ENCODE results near the gene FBXO33. TPM values are rescaled to one million over a fixed set of nuclear protein-coding genes. Genes with fewer than 3 reads are reported as not detected.

The FBXO33 gene
- total RNA-seq, 6 experiments from 2014 or later, result 15.3 to 18.1 (median 17.2) TPM

DNA sequence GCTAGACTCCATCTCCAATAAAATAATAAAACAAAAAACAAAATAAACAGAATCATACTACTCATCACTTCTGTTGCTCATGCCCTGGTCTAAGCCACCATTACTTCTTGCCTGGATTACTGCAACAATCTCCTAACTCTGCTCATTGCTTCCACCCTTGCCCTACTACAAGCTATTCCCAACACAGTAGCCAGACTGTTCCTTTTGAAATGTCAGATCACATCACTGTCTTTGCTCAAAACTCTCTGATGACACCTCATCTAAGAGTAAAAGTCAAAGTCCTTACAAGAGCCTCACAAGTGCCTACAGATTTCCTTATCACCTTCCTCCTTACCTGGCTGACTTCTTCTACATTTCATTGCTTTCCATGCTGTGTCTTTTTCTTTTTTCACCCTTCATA, 10.0 kb downstream of the FBXO33 start:
- Mint-ChIP-seq H3K36me3 (ENCODE audit: low read depth) (peaks cover under 1% of the 10 kb centered on the region), H3K4me3 (no peak overlapping the region), H3K27me3 (ENCODE audit: insufficient read depth) (no peaks in the 10 kb centered on the region), H3K9me3 (0 out of 2 replicates have a peak, but pooled peaks cover under 1% of the 10 kb centered on the region), H3K4me1 (ENCODE audit: low read depth) (peaks cover 71% of the 10 kb centered on the region), H3K27ac (no peak overlapping the region)
- DNase-seq, result no peak
- TF ChIP-seq, protein P1, sequence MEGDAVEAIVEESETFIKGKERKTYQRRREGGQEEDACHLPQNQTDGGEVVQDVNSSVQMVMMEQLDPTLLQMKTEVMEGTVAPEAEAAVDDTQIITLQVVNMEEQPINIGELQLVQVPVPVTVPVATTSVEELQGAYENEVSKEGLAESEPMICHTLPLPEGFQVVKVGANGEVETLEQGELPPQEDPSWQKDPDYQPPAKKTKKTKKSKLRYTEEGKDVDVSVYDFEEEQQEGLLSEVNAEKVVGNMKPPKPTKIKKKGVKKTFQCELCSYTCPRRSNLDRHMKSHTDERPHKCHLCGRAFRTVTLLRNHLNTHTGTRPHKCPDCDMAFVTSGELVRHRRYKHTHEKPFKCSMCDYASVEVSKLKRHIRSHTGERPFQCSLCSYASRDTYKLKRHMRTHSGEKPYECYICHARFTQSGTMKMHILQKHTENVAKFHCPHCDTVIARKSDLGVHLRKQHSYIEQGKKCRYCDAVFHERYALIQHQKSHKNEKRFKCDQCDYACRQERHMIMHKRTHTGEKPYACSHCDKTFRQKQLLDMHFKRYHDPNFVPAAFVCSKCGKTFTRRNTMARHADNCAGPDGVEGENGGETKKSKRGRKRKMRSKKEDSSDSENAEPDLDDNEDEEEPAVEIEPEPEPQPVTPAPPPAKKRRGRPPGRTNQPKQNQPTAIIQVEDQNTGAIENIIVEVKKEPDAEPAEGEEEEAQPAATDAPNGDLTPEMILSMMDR (IDR thresholded peaks at IDR 0.05), result no peak

DNA sequence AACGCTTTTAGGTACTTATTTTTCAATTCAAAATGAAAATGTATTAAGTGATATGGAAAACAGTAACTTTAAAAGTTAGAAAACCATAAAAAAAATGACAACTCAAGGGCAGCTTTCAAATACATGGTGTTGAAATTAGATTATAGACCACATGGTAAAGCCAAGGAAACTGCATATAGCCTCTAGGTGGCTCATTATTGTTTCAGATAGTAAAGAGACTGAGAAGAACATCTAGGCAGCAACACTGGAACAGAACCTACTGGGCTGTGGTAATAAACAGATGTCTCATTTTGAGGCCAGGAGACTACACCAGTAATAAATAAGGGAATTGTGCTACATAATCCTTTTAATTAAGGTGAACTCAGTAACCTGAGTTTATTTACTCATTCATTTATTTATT, 13.0 kb downstream of the FBXO33 start:
- DNase-seq, result no peak
- Mint-ChIP-seq H3K4me3 (no peak overlapping the region), H3K36me3 (ENCODE audit: low read depth) (peaks cover 14% of the 10 kb centered on the region), H3K9me3 (peaks cover 14% of the 10 kb centered on the region), H3K27me3 (ENCODE audit: insufficient read depth) (no peaks in the 10 kb centered on the region), H3K27ac (no peak overlapping the region), H3K4me1 (ENCODE audit: low read depth) (peaks cover 49% of the 10 kb centered on the region)
- TF ChIP-seq, protein P1 (IDR thresholded peaks at IDR 0.05), result peak; percentile 51

DNA sequence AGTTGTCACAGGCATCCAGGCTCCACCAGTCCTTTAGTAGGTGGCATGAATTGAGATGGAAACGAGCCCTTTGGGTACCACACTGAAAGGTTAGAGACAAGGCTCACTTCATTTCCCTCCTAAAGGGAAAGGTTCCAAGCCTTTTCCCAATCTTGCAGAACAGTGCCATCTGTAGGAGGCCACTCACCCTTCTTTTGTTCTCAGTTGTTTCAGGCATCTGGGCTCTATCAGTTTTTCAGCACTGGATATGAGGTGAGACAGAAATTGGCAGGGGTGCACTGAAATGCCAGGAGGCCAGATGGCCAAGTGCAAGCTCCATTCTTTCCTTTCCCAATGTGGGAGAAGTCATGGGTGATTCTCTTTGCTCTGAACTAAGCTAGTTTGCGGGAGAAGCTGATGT, 15.2 kb downstream of the FBXO33 start:
- H3K36me3 Mint-ChIP-seq (ENCODE audit: low read depth), result peaks cover 23% of the 10 kb centered on the region
- H3K27ac Mint-ChIP-seq, result no peak overlapping the region
- H3K27me3 Mint-ChIP-seq (ENCODE audit: insufficient read depth), result no peaks in the 10 kb centered on the region
- TF ChIP-seq, protein P1 (IDR thresholded peaks at IDR 0.05), result peak; percentile 73
- peak; percentile 13 for DNase-seq
- peaks cover 45% of the 10 kb centered on the region for H3K4me1 Mint-ChIP-seq (ENCODE audit: low read depth)
- H3K4me3 Mint-ChIP-seq, result no peak overlapping the region
- peaks cover 14% of the 10 kb centered on the region for H3K9me3 Mint-ChIP-seq

DNA sequence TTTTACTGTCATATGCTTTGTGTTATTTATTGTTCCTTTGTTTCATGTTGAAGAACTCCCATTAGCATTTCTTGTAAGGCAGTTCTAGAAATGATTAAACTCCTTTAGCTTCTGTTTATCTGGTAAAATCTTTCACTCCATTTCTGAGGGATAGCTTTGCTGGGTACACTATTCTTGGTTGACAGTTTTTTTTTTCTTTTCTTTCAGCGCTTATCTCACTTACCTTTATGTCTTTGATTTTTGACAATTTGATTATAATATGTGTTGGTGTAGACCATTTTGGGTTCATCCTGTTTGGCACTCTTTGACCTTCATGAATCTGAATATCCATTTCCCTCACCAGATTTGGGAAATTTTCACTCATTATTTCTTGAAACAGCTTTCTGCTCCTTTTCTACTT, 16.2 kb downstream of the FBXO33 start:
- DNase-seq, result no peak
- H3K27ac Mint-ChIP-seq, result no peak overlapping the region
- TF ChIP-seq, protein P1 (IDR thresholded peaks at IDR 0.05), result no peak
- peaks cover 39% of the 10 kb centered on the region for H3K4me1 Mint-ChIP-seq (ENCODE audit: low read depth)
- H3K36me3 Mint-ChIP-seq (ENCODE audit: low read depth), result peaks cover 27% of the 10 kb centered on the region
- H3K9me3 Mint-ChIP-seq, result peaks cover 14% of the 10 kb centered on the region
- H3K4me3 Mint-ChIP-seq, result no peak overlapping the region
- H3K27me3 Mint-ChIP-seq (ENCODE audit: insufficient read depth), result no peaks in the 10 kb centered on the region

DNA sequence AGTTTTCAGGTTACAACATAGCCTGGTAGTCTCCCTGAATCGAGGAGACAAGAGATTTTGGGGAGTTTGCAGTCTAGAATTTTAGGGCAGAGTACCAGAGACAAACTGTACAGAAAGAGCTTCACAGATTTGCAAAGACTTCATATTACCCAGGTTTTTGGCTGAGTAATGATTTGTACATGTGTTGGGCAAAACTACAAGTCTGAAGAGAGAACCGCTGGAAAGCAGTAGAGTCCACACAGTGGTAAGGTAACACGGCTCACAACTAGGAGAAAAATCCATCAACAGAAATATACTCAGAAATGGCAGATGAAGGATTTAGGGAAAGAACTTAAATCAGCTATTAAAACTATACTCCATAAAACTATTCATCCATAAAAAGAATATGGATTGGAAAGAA, 25.7 kb downstream of the FBXO33 start:
- H3K27ac Mint-ChIP-seq, result peak overlapping the region; percentile 12; the same call in 1 of the 2 replicates
- no peak overlapping the region for H3K4me3 Mint-ChIP-seq
- no peaks in the 10 kb centered on the region for H3K9me3 Mint-ChIP-seq
- TF ChIP-seq, protein P1 (IDR thresholded peaks at IDR 0.05), result no peak
- peaks cover 6% of the 10 kb centered on the region for H3K36me3 Mint-ChIP-seq (ENCODE audit: low read depth)
- H3K4me1 Mint-ChIP-seq (ENCODE audit: low read depth), result peaks cover 9% of the 10 kb centered on the region
- no peak for DNase-seq
- H3K27me3 Mint-ChIP-seq (ENCODE audit: insufficient read depth), result no peaks in the 10 kb centered on the region

DNA sequence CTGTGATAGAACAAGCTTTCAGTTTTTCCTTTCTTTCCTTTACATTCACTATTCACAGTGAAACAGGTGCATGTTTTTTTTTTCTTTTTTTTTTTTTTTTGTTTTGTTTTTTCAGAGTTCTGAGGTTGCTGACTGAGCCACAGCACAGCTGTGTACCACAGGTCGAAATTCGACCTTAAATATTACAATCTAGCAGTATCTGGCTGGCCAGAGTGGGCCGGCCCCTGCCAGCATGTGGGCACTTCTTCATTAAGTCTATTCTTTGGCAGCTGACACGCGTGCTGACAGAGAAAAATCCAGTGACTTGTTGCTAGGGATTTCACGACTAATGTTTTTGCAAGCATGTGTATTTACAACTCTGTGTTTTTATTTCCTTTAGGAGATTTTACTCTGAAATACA, 33.9 kb downstream of the FBXO33 start:
- H3K4me3 Mint-ChIP-seq, result no peak overlapping the region
- no peak for DNase-seq
- H3K27ac Mint-ChIP-seq, result no peak overlapping the region
- H3K4me1 Mint-ChIP-seq (ENCODE audit: low read depth), result peaks cover 23% of the 10 kb centered on the region
- no peaks in the 10 kb centered on the region for H3K27me3 Mint-ChIP-seq (ENCODE audit: insufficient read depth)
- TF ChIP-seq, protein P1 (IDR thresholded peaks at IDR 0.05), result no peak
- peaks cover 12% of the 10 kb centered on the region for H3K36me3 Mint-ChIP-seq (ENCODE audit: low read depth)
- H3K9me3 Mint-ChIP-seq, result no peaks in the 10 kb centered on the region

Measured in HFFc6 (cell line).